H1 (cell line): Measurements from ENCODE around the gene ERCC3. TPM values are rescaled to one million over a fixed set of nuclear protein-coding genes. Genes with fewer than 3 reads are reported as not detected.

Experiments
- CTCF ChIA-PET: fragments of 300-600 bp; sonication (Branson Sonifier 250); formaldehyde crosslinking; loops from one replicate; lab custom pipeline; 2021; ENCODE audit not compliant: partially characterized antibody; lab: Charles Lee
- POLR2A ChIA-PET: fragments of 300-600 bp; sonication (Branson Sonifier 250); formaldehyde crosslinking; loops from one replicate; lab custom pipeline; 2021; ENCODE audit warnings: inconsistent platforms; ENCODE audit not compliant: partially characterized antibody; lab: Charles Lee
- DNase-seq, 2 experiments: peaks; one replicate each; pipeline versions ENCODE4 v3.0.0 to v3.0.0-alpha.2; 2010 to 2022; ENCODE audit warnings: low spot score in 2 of 2, low read depth in 1 of 2, mixed read lengths in 1 of 2
- FAIRE-seq: peaks from 2 replicates; lab custom pipeline; 2011; peaks lifted over from hg19 to GRCh38; lab: Jason Lieb, UNC
- H2AFZ ChIP-seq: 2 replicates; pipeline ENCODE4 v1.8.1; 2012; ENCODE audit warnings: low read length, inconsistent platforms
- H2AK5ac ChIP-seq: 2 replicates; pipeline ENCODE4 v1.6.1; 2013; ENCODE audit warnings: low read depth, low read length
- H2BK120ac ChIP-seq: replicated peaks from 2 replicates; pipeline ENCODE3; 2013; ENCODE audit warnings: low read depth, low read length, inconsistent platforms
- H2BK12ac ChIP-seq: 2 replicates; pipeline ENCODE4 v1.6.1; 2013; ENCODE audit warnings: low read depth, low read length
- H2BK15ac ChIP-seq: 2 replicates; pipeline ENCODE4 v1.6.1; 2013; ENCODE audit warnings: low read length
- H2BK20ac ChIP-seq: 2 replicates; pipeline ENCODE4 v1.6.1; 2013; ENCODE audit warnings: low read length
- H2BK5ac ChIP-seq: 2 replicates; pipeline ENCODE4 v1.6.1; 2013; ENCODE audit warnings: low read depth, low read length
- H3K14ac ChIP-seq: 2 replicates; pipeline ENCODE4 v1.6.1; 2013; ENCODE audit warnings: inconsistent platforms; ENCODE audit not compliant: insufficient read length
- H3K18ac ChIP-seq: 2 replicates; pipeline ENCODE4 v1.6.1; 2013; ENCODE audit warnings: low read length; ENCODE audit errors: extremely low read depth
- H3K23ac ChIP-seq: 2 replicates; pipeline ENCODE4 v1.6.1; 2013; ENCODE audit warnings: inconsistent platforms; ENCODE audit not compliant: insufficient read length
- H3K23me2 ChIP-seq: 2 replicates; pipeline ENCODE4 v1.6.1; 2013; ENCODE audit warnings: low read depth, low read length
- H3K27ac ChIP-seq: 2 replicates; pipeline ENCODE4 v1.6.1; 2011; ENCODE audit warnings: low read depth, low read length, inconsistent platforms
- H3K27me3 ChIP-seq, 4 experiments: replicated peaks in 1 of 4; 1 replicate in 1 of 4; 2 replicates in 3 of 4; pipeline versions ENCODE4 v1.6.1 to v1.8.1; 2011 to 2013; ENCODE audit warnings: low read length in 3 of 4, mild to moderate bottlenecking in 3 of 4, inconsistent platforms in 2 of 4, mixed read lengths in 2 of 4, moderate library complexity in 1 of 4; ENCODE audit not compliant: control insufficient read depth in 3 of 4, insufficient read depth in 3 of 4; ENCODE audit errors: extremely low read depth in 1 of 4
- H3K36me3 ChIP-seq, 4 experiments: 2 replicates each; pipeline versions ENCODE4 v1.6.1 to v1.8.1; 2011 to 2013; ENCODE audit warnings: mild to moderate bottlenecking in 4 of 4, low read length in 3 of 4, moderate library complexity in 2 of 4, control low read depth in 1 of 4, inconsistent platforms in 1 of 4; ENCODE audit not compliant: insufficient read depth in 4 of 4, control insufficient read depth in 2 of 4
- H3K4ac ChIP-seq: replicated peaks from 2 replicates; pipeline ENCODE3; 2013; ENCODE audit warnings: low read length, low read depth, mixed read lengths, inconsistent platforms; ENCODE audit not compliant: insufficient read length
- H3K4me1 ChIP-seq, 4 experiments: replicated peaks in 1 of 4; 1 replicate in 1 of 4; 2 replicates in 3 of 4; pipeline versions ENCODE4 v1.6.1 to v1.8.1; 2011 to 2013; ENCODE audit warnings: low read length in 3 of 4, inconsistent platforms in 2 of 4, mixed read lengths in 1 of 4; ENCODE audit not compliant: insufficient read depth in 4 of 4, control insufficient read depth in 3 of 4
- H3K4me2 ChIP-seq, 2 experiments: 2 replicates each; pipeline versions ENCODE4 v1.6.1 to v1.8.1; 2011 to 2013; ENCODE audit warnings: low read depth in 2 of 2, low read length in 2 of 2, control low read depth in 1 of 2, inconsistent platforms in 1 of 2, mild to moderate bottlenecking in 1 of 2; ENCODE audit not compliant: insufficient read depth in 1 of 2
- H3K4me3 ChIP-seq, 4 experiments: fragments of 200-600, 300-600 bp in 1 of 4; sonication (generic), shearing (Covaris generic), sonication (Bioruptor Twin) in 1 of 4; 2 replicates each; pipeline versions ENCODE4 v1.5.1 to v1.8.1; 2011 to 2016; ENCODE audit warnings: low read length in 4 of 4, low read depth in 3 of 4, control low read depth in 2 of 4, inconsistent platforms in 2 of 4, mild to moderate bottlenecking in 2 of 4, mixed read lengths in 1 of 4, moderate library complexity in 1 of 4; ENCODE audit not compliant: insufficient read depth in 2 of 4; ENCODE audit errors: extremely low read depth in 1 of 4
- H3K56ac ChIP-seq: replicated peaks from 2 replicates; pipeline ENCODE3; 2013; ENCODE audit warnings: low read depth, mild to moderate bottlenecking, mixed read lengths, low read length, inconsistent platforms; ENCODE audit not compliant: insufficient read length
- H3K79me1 ChIP-seq: 2 replicates; pipeline ENCODE4 v1.6.1; 2013; ENCODE audit warnings: low read depth, low read length, control low read depth
- H3K79me2 ChIP-seq, 2 experiments: 2 replicates each; pipeline versions ENCODE4 v1.6.1 to v1.8.1; 2012 to 2013; ENCODE audit warnings: low read length in 2 of 2, mild to moderate bottlenecking in 2 of 2, inconsistent platforms in 1 of 2; ENCODE audit not compliant: insufficient read depth in 2 of 2, control insufficient read depth in 1 of 2
- H3K9ac ChIP-seq, 4 experiments: replicated peaks in 1 of 4; 1 replicate in 1 of 4; 2 replicates in 3 of 4; pipeline versions ENCODE4 v1.6.1 to v1.8.1; 2011 to 2013; ENCODE audit warnings: low read depth in 3 of 4, low read length in 3 of 4, control low read depth in 2 of 4, mild to moderate bottlenecking in 2 of 4, moderate library complexity in 2 of 4, inconsistent platforms in 1 of 4; ENCODE audit errors: extremely low read depth in 1 of 4
- H3K9me3 ChIP-seq, 2 experiments: 2 replicates each; pipeline versions ENCODE4 v1.6.1 to v1.8.1; 2012 to 2013; ENCODE audit warnings: mild to moderate bottlenecking in 2 of 2, moderate library complexity in 2 of 2, control low read depth in 1 of 2, inconsistent platforms in 1 of 2, low read depth in 1 of 2, low read length in 1 of 2, mixed read lengths in 1 of 2; ENCODE audit not compliant: insufficient read depth in 2 of 2
- H4K20me1 ChIP-seq, 2 experiments: replicated peaks in 1 of 2; 2 replicates each; pipeline versions ENCODE3 to v1.8.1; 2011 to 2013; ENCODE audit warnings: inconsistent platforms in 2 of 2, low read length in 2 of 2, mild to moderate bottlenecking in 1 of 2; ENCODE audit not compliant: insufficient read depth in 2 of 2, control insufficient read depth in 1 of 2
- H4K5ac ChIP-seq: 2 replicates; pipeline ENCODE4 v1.6.1; 2013; ENCODE audit warnings: low read length, low read depth, mixed read lengths, inconsistent platforms; ENCODE audit not compliant: insufficient read length
- H4K8ac ChIP-seq: 2 replicates; pipeline ENCODE4 v1.8.0; 2013; ENCODE audit warnings: mild to moderate bottlenecking, moderate library complexity, low read length, inconsistent platforms; ENCODE audit not compliant: insufficient read depth; ENCODE audit errors: extremely low read depth
- H4K91ac ChIP-seq: replicated peaks from 2 replicates; pipeline ENCODE3; 2013; ENCODE audit warnings: low read length, mixed read lengths, inconsistent platforms; ENCODE audit not compliant: insufficient read length
- BRCA1 ChIP-seq: IDR thresholded peaks from 2 replicates; pipeline ENCODE4 v1.6.1; 2012; ENCODE audit warnings: low read depth, low read length, improper control_type of control experiment
- JUND ChIP-seq: IDR thresholded peaks from 2 replicates; pipeline ENCODE4 v1.6.1; 2011; ENCODE audit warnings: mild to moderate bottlenecking, improper control_type of control experiment, low read length
- NANOG ChIP-seq: IDR thresholded peaks from 2 replicates; pipeline ENCODE4 v1.6.1; 2011; ENCODE audit warnings: low read length, low read depth, mild to moderate bottlenecking, inconsistent platforms; ENCODE audit not compliant: insufficient read depth, poor library complexity, severe bottlenecking
- POLR2AphosphoS5 ChIP-seq: IDR thresholded peaks from 2 replicates; pipeline ENCODE4 v1.6.1; 2011; ENCODE audit warnings: low read depth, low read length
- WGBS, 2 experiments: shearing (Covaris generic) in 1 of 2; methylation state at CpG; one replicate each; pipeline versions ENCODE4 v1.1.6 to v1.1.7; 2013 to 2015; ENCODE audit warnings: low lambda C conversion rate in 2 of 2, mixed read lengths in 2 of 2, inconsistent platforms in 1 of 2, low coverage in 1 of 2, missing lambda C conversion rate in 1 of 2; ENCODE audit not compliant: insufficient replicate concordance in 2 of 2, insufficient coverage in 1 of 2, insufficient read length in 1 of 2; ENCODE audit errors: extremely low coverage in 1 of 2, missing lambda C conversion rate in 1 of 2; 5-methylcytosine and 5-hydroxymethylcytosine counted together
- polyA plus RNA-seq, 7 experiments: library from polyadenylated mRNA; depleted of rRNA in 3 of 7; stranded (reverse) in 5 of 7; unstranded in 2 of 7; fragments of >200 nt in 5 of 7; fragments of 200-250 nt in 2 of 7; gene quantifications; 1 replicate in 5 of 7; 2 replicates in 1 of 7; 4 replicates in 1 of 7; pipeline versions ENCODE4 v1.2.1 to v1.2.3, GENCODE V29; 2011 to 2013; ENCODE audit warnings: missing spikeins in 2 of 7, mixed read lengths in 2 of 7
- total RNA-seq: library from RNA; stranded (reverse); fragmentation: NEBNext Ultra II Directional; extraction: Animal tissue kit (Norgen Biotek cat#: 25700); gene quantifications from 2 replicates; pipeline ENCODE4 v1.2.1, GENCODE V29; 2021

Gene ERCC3
- total and polyA plus RNA-seq, 2 of the 8 experiments (the other 6 are each of a cell fraction or from before 2014, with no cell fraction given) = 41.8 to 48.9 TPM

GRCh38 chr2:127320586-127321275 is 26.8 kb upstream of the ERCC3 start:
- H3K14ac ChIP-seq = no peak overlapping the region
- H3K4ac ChIP-seq = no peak overlapping the region
- DNase-seq (no peak), FAIRE-seq (no peak)
- H3K18ac ChIP-seq = no peak overlapping the region
- H3K4me3 ChIP-seq = no peak overlapping the region
- peaks cover 0 to 15% (median 4%) of the 10 kb centered on the region in 4 experiments; a peak in 4 of 8 replicates for H3K36me3 ChIP-seq
- H2BK12ac ChIP-seq = no peak overlapping the region
- H3K79me1 ChIP-seq = no peaks in the 10 kb centered on the region
- H2AK5ac ChIP-seq = no peak overlapping the region
- H4K5ac ChIP-seq = no peak overlapping the region
- no peak overlapping the region for H3K56ac ChIP-seq
- no peaks in the 10 kb centered on the region for H3K9me3 ChIP-seq
- 88% methylated on average over 1 of the region's 1 CpG; no CpG with 5 or more reads in 1 of the 2 experiments for WGBS, 2 experiments
- H3K23ac ChIP-seq = no peak overlapping the region
- H3K23me2 ChIP-seq = no peaks in the 10 kb centered on the region; the same call in 1 of the 2 replicates
- no peak overlapping the region for H3K9ac ChIP-seq
- H4K91ac ChIP-seq = no peak overlapping the region
- H2BK120ac ChIP-seq = no peak overlapping the region
- no peaks in the 10 kb centered on the region for H4K20me1 ChIP-seq
- H4K8ac ChIP-seq = no peak overlapping the region
- ChIA-PET CTCF (interaction anchor here (0.8 to 2.9 kb wide), 4 partner anchors 10 to 159 kb away, joined by 3 to 10 read pairs (median 6); no protein-coding TSS in a partner anchor), POLR2A (interaction anchor here (0.9 kb wide), 1 partner anchor 14 kb away, joined by 3 read pairs; no protein-coding TSS in a partner anchor)
- H2BK15ac ChIP-seq = no peak overlapping the region
- TF ChIP-seq POLR2AphosphoS5 = no peak
- no peak for TF ChIP-seq JUND
- no peak for TF ChIP-seq NANOG
- TF ChIP-seq BRCA1 = no peak
- H3K4me1 ChIP-seq = no peaks in the 10 kb centered on the region
- no peak overlapping the region for H3K27ac ChIP-seq
- H3K4me2 ChIP-seq = no peak overlapping the region
- no peaks in the 10 kb centered on the region for H3K79me2 ChIP-seq
- no peaks in the 10 kb centered on the region for H3K27me3 ChIP-seq
- H2AFZ ChIP-seq = no peak overlapping the region
- no peak overlapping the region for H2BK20ac ChIP-seq
- H2BK5ac ChIP-seq = no peak overlapping the region
